ENCODE measurements around the gene CD3D.

The CD3D gene

DNA sequence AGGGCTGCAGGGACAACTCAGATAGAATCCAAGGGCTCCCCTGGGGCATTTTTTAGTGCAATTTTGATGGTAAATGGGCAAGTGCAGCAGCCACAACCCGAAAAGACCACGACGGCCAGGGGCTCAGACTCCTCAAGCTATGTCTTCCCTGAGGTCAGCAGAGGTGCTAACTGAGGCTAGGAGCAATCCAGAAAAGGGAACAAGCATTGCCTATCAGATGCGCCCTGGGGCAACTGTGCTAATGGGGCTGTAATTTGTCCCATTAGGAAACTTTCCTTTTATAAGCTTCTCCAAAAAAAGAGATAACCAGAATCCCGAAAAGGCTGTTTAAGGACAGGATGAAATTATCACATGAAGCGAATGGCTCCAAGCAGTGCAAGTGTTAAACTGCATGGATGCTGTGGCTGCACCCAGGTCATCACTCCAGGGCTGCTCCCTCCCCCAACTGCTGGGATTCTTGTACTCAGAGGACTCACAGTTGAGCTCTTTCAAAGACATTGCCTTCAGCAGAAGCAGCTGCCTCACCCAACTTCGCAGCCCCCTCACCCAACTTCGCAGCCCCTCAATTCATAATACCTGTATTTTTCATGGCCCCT is 40.8 kb downstream of the CD3D start:
- no peak for DNase-seq (ENCODE audit: low read depth in 2 of 2)

DNA sequence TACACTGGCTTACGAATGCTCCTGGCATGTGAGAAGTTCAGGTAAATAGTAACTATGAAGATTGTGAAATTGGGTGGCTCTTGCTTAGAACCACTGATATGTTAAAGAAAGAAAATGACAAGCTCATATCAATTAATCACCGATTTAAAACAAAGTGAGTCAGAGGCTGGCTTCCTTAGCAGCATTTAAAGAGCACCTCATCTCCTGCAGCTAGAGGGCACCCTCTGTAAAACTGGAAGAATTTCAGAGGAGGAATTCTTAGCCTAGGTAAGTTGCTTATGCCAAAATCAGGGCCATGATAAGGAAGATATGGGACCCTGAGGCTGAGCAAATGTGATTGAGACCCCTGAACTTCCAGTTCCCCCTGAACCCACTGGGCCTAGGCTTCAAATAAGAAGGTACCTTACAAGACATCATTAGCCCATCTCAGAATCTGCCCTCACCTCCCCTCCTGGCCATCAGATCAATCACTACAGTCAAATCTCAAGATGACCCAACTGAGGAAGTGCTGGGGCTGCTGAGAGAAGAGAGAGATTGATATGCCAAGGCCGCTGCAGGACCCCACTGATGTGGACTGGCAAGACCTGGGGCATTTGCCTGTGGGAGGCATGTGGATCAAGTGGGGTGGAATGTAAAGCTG is 46.6 kb downstream of the CD3D start:
- DNase-seq (ENCODE audit: low read depth in 2 of 2): no peak

DNA sequence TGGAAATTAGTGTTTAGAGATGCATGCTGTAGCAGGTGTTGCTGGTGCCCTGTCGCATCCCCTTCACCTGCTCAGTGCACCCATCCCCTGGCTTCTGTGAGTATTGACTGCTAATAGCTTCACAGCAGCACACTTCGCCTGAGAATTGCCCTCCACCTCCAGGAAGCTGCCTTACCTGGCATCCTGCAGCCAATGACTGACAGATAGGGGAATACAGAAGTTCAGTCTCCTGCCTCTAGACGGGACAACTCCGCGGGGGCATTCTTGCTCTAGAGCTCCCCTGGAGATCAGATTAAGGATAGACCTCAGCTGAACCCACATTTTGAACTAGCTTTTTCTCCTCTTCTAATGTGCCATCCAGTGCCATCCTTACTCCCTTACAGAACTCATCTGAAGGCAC is 47.3 kb downstream of the CD3D start:
- DNase-seq (ENCODE audit: low read depth in 2 of 2): no peak

DNA sequence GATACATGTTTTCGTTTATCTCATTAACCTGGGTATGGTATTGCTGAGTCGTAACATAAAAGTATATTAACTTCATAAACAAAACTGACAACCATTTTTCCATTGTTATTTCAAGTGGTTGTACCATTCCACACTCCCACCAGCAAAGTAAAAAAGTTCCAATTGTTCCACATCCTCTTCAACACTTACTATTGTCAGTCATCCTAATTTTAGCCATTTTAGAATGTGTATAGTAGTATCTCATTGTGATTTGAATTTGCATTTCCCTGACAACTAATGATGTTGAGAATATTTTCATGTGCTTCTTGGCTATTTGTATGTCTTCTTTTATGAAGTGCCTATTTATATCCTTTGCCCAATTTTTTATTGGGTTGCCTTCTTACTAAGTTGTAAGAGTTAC is 48.5 kb downstream of the CD3D start:
- no peak for DNase-seq (ENCODE audit: low read depth in 2 of 2)

DNA sequence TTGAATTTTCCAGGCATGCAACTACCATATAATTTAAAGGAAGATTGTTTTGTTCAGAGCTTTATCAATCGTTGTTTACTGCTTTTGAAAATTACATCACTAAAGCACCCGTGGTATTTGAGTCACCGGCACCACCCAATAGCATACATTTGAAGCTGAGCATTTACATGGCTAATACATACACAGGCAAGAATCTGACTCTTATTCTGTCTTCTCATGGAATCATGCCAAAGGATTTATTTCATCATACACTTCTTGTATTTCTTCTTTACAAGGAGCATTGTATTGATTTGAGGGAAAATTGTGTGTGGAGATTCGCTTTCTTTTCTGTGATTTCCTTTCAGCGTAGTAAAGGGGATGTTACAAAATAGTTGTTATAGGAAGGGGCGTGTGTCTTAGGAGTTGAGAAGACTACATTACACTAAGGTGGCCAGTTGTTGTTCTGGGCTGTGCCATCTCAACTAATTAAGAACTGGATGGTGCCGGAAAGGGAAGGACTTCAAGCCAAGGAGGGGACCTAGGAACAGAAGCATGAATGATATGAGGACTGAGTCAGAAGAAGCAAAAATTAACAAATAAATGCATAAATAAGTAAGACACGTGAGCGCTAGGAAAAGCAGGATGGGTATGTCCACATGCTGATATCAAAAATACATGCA is 50.9 kb downstream of the CD3D start:
- no peak for DNase-seq (ENCODE audit: low read depth in 2 of 2)

DNA sequence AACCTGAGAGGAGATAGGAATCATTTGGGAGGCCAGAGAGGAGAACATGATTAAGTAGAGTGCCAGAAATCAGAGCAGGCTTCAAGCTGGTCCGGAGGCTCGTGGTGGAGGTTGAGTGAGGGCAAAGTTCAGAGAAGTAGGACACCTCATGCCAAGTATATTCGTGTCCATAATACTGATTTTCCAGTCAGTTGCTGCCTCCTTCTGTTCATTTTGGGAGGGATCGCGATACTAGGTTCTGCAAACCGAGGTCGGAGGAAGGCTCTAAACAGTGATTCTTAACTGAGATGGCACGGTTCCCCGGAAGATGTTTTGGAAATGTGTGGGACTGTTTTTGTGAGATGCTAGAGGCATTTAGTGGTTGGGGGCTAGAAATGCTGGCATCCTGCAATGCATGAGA is 51.6 kb downstream of the CD3D start:
- no peak for DNase-seq (ENCODE audit: low read depth in 2 of 2)

DNA sequence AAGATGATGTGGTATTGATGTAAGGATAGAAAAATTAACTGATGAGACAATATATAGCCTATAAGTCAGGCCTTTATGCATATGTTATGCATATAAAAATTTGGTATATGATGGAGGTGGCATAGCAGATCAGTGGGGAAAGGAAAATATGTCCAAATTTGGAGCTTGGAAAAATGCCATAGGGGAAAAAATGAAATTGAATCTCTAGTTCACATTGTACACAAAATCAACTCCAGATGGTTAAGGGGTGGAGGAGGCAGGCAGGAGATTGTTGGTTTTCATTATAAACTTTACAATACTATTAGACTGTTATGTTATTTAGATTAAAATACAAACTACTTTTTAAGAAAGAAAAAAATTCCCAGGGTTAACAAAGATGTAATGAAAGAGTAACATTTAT is 53.1 kb downstream of the CD3D start:
- DNase-seq (ENCODE audit: low read depth in 2 of 2): no peak
